Prostate gland (tissue), 2 donors: ENCODE results near the gene P4HA3.

ENCODE experiments used
- POLR2A ChIP-seq: fragments of 450-650 bp; IDR thresholded peaks from one replicate; pipeline ENCODE4 v1.6.1; 2016; ENCODE audit warnings: antibody characterized with exemption, mild to moderate bottlenecking
- POLR2AphosphoS5 ChIP-seq: sonication (generic); formaldehyde crosslinking; IDR thresholded peaks from one replicate; pipeline ENCODE4 v1.6.1; 2017; ENCODE audit warnings: antibody characterized with exemption
- TF ChIP-seq, protein P1 (sequence below), 4 experiments: fragments of 200-600 bp in 2 of 4; fragments of 450-650 bp in 2 of 4; sonication (generic) in 2 of 4; IDR thresholded peaks; 1 replicate in 3 of 4; 2 replicates in 1 of 4; pipeline ENCODE4 v1.5.1; 2016 to 2019; ENCODE audit warnings: antibody characterized with exemption in 4 of 4, mild to moderate bottlenecking in 2 of 4, moderate library complexity in 2 of 4

DNA sequence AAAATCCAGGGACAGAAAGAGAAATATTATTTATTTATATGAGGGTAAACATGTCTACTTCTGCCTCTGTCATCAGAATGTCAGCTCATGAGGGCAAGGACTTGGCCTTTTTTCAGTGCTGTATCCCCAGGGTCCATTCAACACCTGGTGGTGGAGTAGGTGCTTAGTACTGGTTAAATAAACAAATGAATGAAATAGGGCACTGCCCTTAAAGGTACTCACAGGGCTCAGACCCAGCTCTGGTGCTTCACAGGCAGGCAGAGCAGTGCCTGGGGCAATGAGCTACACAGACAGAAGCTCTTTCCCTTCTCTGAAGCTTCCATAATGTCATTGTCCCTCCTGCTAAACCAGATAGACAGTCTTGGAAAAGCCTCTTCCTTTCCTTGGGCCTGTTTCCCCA is 30.9 kb downstream of the P4HA3 start:
- TF ChIP-seq, protein P1, sequence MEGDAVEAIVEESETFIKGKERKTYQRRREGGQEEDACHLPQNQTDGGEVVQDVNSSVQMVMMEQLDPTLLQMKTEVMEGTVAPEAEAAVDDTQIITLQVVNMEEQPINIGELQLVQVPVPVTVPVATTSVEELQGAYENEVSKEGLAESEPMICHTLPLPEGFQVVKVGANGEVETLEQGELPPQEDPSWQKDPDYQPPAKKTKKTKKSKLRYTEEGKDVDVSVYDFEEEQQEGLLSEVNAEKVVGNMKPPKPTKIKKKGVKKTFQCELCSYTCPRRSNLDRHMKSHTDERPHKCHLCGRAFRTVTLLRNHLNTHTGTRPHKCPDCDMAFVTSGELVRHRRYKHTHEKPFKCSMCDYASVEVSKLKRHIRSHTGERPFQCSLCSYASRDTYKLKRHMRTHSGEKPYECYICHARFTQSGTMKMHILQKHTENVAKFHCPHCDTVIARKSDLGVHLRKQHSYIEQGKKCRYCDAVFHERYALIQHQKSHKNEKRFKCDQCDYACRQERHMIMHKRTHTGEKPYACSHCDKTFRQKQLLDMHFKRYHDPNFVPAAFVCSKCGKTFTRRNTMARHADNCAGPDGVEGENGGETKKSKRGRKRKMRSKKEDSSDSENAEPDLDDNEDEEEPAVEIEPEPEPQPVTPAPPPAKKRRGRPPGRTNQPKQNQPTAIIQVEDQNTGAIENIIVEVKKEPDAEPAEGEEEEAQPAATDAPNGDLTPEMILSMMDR (IDR thresholded peaks at IDR 0.05), result no peak
- TF ChIP-seq POLR2A (no peak), POLR2AphosphoS5 (no peak)
